HG03571 (cell line): ENCODE data around the gene HMGXB3.

Experiments used
- ATAC-seq: cut with Tn5 transposase; IDR thresholded peaks from one replicate; pipeline ENCODE4 v1.9.1; 2021; ENCODE audit not compliant: unreplicated experiment

HMGXB3 gene, protein sequence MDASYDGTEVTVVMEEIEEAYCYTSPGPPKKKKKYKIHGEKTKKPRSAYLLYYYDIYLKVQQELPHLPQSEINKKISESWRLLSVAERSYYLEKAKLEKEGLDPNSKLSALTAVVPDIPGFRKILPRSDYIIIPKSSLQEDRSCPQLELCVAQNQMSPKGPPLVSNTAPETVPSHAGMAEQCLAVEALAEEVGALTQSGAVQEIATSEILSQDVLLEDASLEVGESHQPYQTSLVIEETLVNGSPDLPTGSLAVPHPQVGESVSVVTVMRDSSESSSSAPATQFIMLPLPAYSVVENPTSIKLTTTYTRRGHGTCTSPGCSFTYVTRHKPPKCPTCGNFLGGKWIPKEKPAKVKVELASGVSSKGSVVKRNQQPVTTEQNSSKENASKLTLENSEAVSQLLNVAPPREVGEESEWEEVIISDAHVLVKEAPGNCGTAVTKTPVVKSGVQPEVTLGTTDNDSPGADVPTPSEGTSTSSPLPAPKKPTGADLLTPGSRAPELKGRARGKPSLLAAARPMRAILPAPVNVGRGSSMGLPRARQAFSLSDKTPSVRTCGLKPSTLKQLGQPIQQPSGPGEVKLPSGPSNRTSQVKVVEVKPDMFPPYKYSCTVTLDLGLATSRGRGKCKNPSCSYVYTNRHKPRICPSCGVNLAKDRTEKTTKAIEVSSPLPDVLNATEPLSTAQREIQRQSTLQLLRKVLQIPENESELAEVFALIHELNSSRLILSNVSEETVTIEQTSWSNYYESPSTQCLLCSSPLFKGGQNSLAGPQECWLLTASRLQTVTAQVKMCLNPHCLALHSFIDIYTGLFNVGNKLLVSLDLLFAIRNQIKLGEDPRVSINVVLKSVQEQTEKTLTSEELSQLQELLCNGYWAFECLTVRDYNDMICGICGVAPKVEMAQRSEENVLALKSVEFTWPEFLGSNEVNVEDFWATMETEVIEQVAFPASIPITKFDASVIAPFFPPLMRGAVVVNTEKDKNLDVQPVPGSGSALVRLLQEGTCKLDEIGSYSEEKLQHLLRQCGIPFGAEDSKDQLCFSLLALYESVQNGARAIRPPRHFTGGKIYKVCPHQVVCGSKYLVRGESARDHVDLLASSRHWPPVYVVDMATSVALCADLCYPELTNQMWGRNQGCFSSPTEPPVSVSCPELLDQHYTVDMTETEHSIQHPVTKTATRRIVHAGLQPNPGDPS (N-terminal part only)

DNA sequence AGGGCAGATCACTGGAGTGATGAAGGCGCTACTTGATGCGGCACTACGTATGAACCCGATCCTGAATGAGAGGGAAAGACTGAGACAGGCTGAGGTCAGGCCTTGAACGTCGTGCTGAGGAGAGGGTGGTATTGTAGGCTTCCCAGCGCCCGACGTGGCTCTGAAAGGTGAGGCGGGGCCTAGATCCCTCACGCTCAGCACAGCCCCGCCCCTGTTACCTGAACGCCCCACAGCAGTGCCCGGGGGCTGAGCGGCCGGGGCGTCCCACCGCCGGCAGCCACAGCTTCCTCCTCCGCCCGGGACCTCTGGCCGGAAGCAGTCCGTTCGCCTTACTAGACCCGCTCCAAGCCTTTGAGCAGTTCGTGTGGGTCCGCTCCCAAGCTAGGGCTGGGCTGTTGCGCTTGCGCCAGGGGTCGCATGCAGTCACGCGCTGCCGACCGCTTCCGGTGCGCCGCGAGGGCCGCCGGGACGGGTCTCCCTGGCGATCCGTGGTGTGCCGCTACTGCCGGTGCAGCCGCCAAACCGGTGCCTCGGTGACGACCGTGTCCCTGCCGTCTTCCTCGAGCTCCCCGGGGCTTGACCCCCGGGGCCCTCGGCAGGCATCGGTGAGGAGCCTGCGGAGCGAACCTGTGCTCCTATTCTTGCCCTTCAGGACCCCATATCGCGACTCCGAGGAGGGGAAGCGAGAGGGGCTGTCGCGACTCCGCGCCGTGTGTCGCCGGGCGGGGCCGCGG lies at the start of gene HMGXB3, which contains the start of gene TIGD6:
Gene HMGXB3 (plus strand): TSS at position 484 of the 734 bp plus-strand sequence. CDS start 4,114 bp downstream, outside the sequence.
Gene TIGD6 (minus strand): TSS at position 399 of the 734 bp plus-strand sequence. CDS start 4,306 bp downstream, outside the sequence.
- peak; percentile 88 for ATAC-seq

DNA sequence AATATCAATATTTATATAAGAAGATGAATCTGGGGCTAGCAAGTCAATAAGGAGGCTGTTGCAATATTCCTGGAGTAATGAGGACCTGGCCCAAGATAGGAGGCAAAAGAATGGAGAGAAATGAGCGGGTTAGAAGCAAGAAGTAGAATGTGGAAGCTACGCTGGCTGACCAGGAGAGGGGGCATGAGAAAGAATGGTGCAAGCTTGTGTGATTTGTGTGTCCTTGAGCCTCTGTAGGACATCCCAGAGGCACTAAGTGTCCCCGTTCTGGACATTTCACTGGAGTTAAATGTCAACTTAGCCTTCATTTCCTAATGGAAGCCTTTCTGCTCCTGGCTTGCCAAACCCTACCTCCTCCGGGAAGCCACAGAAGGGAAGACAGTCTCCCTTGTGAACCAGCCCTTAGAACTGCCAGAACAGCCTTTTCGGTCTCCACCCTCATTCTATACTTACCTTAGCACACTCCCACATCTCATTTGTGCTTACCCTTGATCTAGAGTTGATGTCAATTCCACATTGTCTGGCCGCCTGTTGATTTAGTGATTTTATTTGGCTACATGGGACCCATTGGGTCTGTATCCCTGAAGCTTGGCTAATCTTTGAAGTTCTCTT lies 49.3 kb upstream of the HMGXB3 start:
- ATAC-seq = no peak

DNA sequence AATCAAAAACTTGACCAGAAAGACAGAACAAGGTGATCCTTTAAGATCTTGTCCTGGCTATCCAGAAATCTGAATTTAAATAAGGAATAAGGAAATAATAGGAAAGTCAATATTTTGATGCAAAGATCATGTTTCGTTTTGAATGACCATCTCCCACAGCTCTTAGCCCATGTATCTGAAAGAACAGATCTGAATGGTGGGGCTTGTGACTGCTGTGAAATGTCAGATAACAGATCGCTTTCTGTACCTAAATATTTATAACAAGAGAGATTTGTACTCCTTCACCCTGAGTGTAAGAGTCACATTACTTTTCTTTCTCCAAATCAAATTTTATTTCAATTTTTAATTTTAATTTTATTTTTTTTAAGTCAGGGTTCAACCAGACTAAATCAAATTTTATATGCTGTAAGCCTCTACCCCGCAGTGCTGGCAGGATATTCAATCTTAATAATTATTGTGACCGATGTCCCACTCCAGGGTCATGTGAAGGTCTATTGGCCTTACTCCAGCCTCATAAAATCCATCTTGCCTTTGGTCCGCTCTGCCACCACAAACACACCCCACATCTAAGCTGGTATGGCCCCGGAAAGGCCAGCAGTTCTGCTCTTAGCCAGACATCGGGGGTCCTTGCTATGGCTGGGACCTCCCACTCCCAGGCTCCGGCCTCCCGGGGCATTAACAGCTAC lies 47.0 kb upstream of the HMGXB3 start:
- ATAC-seq = no peak

DNA sequence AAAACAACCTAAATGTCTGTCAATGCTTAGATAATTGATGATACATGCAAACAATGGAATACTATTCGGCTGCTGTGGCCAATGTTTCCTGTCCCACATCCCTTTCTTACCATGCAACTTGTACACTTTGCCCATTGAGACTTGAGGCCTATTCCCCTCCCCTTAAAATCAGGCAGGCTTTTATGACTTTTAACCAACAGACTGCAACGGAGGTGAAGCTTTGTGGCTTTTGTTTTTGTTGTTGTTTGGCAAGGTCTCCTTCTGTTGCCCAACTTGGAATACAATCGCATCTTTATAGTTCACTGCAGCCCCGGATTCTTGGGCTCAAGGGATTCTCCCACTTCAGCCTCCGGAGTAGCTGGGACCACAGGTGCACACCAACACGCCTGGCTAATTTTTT lies 45.7 kb upstream of the HMGXB3 start:
- no peak for ATAC-seq

DNA sequence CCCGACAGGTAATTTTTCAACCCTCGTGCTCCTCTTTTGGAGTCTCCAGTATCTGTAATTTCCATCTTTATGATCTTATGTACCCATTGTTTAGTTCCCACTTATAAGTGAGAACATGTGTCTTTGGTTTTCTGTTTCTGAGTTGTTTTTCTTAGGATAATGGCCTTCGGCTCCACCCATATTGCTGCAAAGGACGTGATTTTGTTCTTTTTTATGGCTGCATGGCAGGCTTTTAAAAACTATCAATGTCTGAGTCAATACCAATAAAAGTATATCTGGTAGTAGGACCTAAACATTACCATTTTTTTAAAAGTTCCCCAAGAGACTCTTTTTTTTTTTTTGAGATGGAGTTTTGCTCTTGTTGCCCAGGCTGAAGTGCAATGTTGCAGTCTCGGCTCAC lies 43.9 kb upstream of the HMGXB3 start:
- no peak for ATAC-seq

DNA sequence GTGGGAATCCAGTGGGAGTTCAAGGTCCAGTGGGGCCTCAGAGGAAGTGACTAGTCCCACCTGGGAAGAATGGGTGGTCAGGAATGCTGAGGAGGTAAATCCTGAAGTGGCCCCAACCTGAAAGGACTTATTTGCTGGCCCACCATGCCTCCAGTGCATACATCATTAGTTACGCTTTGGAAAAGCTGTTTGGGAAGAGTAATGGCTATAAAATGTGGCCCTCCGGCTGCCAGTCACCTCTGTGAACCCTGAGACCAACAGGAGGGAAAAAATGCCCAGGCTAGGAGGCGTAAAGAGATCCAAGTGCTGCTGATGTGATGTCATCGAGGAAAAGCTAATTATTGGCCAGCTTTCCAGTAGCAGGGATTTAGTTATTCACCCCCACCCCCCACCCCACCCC lies 42.7 kb upstream of the HMGXB3 start:
- ATAC-seq = no peak

DNA sequence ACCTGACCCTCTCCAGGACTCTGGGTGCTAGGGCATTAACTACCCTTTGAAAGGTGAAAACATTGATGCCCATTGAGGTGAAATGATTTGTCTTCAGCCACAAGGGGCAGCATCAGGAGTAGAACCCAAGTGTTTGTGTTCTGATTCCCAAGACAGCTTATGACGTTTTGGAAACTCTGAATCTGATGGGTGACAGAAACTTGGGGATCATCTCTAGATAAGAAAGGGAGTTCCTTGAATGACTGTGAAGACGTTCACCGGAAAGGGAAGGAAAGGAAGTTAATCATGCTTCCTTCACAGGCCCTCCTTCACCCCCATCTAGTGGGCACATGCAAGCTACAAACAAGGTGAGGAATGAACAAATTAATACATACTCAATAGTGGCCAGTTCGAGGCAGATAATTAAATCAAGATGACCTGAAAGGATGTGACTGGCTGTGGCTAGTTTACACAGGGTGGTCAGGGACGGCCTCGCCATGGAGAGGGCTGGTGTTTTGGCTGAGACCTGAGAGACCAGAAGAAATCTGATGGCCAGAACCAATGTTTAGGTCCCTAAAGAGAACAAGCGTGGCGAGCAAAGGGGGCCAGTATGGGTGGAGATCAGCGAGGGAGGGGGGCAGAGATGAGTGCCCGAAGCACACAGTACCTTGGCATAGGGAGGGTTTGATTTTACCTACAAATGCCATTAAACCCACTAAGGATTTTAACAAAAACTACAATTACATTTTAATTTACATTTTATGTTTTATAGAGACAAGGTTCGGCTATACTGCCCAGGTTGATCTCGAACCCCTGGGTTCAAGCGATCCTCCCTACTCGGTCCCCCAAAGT lies 40.9 kb upstream of the HMGXB3 start:
- no peak for ATAC-seq

DNA sequence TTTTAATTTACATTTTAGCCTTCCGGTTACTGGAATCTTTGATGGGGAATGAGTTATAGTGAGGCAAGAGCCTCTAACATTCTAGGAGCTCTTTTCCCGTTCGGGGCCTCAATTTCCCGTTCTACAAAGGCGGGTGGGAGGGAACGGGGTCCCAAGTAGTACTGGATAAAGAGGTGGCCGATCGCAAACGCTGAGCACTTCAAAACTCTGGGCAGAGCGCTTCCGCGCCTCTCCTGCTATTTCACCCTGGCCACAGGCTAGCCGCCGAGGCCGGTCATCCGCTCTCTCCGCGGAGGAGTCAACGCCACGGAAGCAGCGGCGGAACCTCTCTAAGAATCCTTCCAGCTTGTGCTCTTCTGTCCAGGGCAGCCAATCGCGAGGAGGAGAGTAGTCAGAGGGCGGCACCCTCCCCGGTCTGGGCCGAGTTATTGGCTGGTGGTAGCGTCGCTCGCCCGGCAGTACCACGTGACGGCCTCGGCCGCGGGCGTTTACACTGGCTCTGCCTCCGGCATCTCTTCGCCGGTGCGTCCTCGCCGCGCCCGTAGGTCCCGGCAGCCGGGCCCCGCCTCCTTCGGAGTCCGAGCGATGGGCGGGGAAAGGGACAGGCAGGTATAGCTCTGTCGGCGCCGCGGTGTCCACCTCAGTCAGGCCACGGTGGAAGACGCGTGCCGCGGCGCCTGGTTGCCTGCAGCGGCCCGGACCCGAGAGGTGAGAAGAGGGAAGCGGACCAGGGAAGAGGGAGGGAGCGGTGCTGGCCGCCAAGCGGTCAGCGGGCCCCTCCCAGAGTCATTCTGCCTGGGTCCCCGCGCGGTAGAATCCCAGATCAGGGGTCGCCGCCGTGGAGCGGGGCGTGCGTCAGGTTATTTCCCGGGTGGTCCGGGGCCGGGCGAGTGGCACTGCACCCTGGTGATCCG lies 40.0 kb upstream of the HMGXB3 start, which contains the start of gene SLC26A2:
Gene SLC26A2 (plus strand): TSS at position 487 of the 914 bp plus-strand sequence. CDS start 16,895 bp downstream, outside the sequence.
- peak; percentile 99 for ATAC-seq

DNA sequence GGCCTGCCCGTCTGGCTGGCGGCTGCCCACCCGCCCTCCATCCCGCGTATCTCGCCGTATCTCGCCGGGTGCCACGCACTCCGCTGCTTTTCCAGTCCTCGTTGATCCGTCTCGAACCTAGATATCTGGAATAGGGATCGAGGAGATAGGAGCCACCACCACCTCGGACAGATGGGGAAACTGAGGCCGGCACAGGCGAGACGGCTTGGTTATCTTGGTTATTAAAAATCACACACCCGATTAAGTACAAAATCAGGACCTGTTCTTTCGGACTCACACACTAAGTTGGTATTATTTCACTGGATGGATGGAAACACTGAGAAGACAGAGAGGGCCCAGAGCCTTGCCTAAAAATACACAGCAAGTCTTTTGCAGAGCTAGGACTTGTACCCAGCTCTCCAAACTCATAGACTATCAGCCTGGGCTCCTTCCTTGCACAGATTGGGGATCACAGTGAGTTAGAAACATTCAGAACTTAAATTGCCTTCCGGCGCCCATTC lies 39.3 kb upstream of the HMGXB3 start:
- no peak for ATAC-seq

DNA sequence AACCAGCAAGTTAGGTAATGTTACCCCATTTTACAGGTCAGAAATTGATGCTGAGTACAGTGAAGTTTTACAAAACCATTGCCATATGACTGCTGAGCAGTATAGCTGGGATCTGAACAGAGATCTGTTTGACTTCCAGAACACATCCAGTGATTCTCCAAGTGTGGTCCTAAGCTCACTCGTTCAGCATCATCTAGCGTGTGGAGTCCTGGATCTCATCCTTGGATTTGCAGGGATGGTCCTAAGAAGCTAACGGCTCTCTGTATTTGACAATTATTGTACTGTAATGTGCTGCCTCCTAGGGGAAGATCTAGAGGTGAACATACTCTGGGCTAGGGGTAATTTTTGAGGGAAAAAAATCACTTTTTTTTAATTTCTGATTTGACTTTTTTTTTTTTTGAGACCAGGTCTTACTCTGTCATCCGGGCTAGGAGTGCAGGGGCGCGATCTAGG lies 38.6 kb upstream of the HMGXB3 start:
- ATAC-seq = no peak

DNA sequence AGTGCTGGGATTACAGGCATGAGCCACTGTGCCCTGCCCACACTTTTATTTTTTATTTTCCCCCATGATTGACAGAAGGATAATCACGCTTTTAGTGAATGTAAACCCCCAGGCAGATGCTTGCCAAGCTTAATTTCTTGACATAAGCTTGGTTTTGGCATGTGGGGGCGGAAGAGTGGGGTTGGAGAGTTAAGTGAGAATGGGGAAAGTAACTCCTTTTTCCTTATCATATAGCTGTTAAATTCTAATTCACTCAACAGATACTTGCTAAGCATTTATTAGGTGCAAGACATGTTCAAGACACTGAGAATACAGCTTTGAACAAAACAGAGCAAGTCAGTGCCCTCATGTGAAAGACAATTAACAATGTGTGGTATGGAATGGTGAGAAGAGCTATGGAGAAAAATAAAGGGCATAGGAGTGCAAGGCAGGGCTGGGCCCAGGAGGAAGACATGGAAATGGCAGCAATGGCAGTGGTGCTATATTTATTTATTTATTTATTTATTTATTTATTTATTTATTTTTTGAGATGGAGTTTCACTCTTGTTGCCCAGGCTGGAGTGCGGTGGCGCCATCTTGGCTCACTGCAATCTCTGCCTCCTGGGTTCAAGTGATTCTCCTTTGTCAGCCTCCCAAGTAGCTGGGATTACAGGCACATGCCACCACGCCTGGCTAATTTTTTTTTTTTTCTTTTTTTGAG lies 37.8 kb upstream of the HMGXB3 start:
- ATAC-seq = no peak

DNA sequence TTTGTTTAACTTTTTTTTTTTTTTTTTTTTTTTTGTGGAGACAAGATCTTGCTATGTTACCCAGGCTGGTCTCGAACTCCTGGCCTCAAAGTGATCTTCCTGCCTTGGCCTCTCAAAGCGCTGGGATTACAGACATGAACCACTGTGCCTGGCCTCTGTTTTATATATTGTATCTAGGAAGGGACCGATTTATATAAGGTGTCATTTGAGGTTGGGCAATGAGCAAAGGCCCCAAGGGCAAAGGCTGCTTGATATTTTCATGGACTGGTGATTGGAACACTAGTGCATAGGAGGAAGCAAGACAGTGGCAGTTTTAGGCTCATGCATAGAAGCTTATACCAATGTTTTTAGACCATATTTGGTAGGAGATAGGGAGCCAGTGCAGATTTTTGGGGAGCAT lies 36.8 kb upstream of the HMGXB3 start:
- ATAC-seq = no peak

DNA sequence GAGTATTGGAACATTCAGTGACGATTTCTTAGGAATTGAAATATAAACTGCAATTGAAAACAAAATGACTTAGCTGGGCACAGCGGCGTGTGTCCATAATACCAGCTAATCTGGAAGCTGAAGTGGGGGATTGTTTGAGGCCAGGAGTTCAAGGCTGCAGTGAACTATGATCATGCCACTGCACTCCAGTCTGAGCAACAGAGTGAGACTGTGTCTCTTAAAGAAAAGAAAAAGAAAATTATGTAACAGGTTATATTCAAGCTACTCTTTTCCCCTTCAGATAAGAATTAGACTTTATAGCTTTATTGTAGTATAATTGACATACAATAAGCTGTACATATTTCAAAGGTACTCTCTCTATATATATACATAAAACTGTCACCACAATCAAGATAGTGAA lies 33.6 kb upstream of the HMGXB3 start:
- no peak for ATAC-seq

DNA sequence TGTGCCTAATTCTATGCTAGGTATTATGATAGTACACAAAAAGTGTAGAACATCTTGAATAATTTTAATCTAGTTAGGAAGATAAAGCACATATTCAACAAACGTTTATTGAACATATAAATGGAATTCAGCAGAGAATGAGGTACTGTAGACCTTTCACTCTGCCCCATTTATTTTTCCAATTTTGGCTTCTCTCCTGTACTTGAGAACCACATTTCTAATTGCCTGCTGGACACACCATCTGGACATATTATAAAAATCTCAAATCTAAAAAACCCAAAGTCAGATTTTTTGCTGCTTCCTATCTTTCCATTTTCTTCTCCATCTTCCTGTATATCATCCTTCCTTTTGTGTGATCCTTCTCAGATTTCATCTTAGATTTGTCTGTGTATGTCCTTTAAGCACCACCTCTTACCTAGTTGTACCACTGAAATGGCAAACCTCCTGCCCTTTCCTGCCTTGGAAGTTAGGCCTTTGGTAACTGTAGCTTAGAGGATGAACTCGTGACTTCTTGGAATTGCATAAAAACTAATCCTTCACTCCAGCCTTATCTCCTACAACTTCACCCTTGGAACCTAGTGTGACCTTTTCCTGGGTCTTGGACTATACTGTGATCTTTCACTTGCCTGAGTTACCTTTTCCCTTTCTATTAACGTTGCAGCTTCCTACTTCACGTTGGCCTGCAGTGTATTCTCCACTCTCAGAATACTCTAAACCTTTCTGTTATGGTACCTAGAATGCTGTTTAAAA lies 31.2 kb upstream of the HMGXB3 start:
- ATAC-seq = no peak

DNA sequence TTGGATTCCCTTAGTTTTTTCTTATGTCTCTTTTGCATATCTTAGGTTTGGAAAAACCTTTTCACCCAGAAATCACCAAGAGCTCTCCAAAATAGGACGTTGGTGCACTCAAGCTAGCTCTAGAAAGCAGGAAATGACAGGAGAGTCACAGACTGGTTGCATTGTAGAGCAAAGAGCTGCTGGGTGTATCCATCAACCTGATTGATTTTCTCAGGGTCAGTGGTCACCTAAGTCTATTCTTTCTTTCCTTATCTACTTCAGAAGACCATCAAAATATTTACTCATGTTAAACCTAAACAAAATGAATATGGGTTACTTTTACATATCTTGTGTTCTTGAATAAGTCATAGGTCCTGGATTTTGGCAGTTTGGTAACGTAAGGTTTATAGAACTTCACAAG lies 25.1 kb upstream of the HMGXB3 start:
- no peak for ATAC-seq

DNA sequence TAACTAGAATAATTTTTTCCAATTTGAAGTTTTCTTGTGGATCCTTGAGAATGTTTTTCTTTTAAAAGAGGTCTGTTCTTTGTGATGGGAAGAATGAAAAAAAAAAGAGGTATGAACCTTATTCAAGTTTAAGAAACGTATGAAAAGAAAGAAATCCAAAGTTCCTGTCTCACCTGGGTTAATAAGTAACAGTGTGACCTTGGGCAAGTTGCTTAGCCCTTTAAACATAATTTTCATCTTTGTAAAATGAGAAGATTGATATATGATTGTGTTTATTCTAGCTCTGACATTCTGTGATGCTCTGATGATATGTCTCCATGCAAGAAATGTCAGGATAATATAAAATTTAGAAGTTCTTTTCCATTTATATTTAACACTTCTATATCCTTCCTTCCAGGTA lies 20.6 kb upstream of the HMGXB3 start:
- no peak for ATAC-seq
